ENCODE results near the gene SOX10.

DNA sequence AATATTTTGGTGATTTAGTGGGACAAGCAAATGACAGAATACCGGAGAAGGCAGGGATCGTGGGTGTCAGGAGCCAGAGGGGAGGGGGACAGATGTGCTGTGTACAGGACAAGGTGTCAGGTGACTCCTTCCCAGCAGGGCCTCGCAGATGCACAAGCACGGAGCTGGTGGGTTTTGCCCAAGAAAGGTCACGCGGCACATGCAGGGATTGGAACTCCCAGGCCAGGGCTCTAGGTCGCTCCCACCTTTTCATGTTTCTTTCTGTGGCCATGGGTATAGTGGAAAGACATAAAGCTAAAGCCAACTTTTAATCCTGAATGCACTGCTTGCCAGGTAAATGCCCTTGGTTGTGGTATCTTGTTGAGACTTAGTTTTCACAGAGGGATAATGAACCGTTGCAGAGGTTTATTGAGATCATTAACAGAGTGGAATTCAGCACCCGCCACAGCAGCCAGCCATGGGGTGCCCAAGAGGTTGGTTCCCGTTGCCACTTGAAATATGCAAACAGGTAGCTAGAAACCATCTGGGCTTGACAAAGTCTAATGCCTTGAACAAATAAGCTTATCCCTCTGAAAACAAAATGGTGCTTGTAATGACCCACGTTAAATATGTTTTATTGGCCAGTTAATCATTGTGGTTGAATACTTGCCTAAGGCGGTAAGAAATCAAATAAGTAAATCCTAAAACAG is 41.1 kb downstream of the SOX10 start:
- TF ChIP-seq POLR2A (IDR thresholded peaks at IDR 0.05) = no peak
- TF ChIP-seq, protein P1, sequence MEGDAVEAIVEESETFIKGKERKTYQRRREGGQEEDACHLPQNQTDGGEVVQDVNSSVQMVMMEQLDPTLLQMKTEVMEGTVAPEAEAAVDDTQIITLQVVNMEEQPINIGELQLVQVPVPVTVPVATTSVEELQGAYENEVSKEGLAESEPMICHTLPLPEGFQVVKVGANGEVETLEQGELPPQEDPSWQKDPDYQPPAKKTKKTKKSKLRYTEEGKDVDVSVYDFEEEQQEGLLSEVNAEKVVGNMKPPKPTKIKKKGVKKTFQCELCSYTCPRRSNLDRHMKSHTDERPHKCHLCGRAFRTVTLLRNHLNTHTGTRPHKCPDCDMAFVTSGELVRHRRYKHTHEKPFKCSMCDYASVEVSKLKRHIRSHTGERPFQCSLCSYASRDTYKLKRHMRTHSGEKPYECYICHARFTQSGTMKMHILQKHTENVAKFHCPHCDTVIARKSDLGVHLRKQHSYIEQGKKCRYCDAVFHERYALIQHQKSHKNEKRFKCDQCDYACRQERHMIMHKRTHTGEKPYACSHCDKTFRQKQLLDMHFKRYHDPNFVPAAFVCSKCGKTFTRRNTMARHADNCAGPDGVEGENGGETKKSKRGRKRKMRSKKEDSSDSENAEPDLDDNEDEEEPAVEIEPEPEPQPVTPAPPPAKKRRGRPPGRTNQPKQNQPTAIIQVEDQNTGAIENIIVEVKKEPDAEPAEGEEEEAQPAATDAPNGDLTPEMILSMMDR (IDR thresholded peaks at IDR 0.05) = no peak
